ENCODE results near the gene DNAAF5.

DNAAF5 gene

DNA sequence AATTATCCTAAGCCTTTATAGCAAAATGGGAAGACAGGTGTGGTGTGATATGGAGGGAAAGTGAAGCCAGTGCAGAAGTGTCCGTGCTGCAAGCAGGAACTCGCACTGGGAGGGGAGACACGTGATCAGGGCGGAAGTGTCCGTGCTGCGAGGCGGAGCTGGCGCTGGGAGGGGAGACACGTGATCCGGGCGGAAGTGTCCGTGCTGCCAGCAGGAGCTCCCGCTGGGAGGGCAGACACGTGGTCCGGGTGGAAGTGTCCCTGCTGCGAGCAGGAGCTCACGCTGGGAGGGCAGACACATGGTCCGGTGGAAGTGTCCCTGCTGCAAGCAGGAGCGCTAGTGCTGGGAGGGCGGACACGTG, 41.1 kb downstream of the DNAAF5 start:
- TF ChIP-seq, protein P1, sequence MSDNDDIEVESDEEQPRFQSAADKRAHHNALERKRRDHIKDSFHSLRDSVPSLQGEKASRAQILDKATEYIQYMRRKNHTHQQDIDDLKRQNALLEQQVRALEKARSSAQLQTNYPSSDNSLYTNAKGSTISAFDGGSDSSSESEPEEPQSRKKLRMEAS (IDR thresholded peaks at IDR 0.05) = peak; percentile 42; the same call in 1 of the 2 replicates
- TF ChIP-seq CREB1 (IDR thresholded peaks at IDR 0.05; ENCODE audit: low read depth) (no peak), TEAD4 (IDR thresholded peaks at IDR 0.05) (no peak), RAD21 (IDR thresholded peaks at IDR 0.05; ENCODE audit: low read depth) (no peak)
- TF ChIP-seq, protein P2, sequence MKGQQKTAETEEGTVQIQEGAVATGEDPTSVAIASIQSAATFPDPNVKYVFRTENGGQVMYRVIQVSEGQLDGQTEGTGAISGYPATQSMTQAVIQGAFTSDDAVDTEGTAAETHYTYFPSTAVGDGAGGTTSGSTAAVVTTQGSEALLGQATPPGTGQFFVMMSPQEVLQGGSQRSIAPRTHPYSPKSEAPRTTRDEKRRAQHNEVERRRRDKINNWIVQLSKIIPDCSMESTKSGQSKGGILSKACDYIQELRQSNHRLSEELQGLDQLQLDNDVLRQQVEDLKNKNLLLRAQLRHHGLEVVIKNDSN (IDR thresholded peaks at IDR 0.05) = peak; percentile 77

DNA sequence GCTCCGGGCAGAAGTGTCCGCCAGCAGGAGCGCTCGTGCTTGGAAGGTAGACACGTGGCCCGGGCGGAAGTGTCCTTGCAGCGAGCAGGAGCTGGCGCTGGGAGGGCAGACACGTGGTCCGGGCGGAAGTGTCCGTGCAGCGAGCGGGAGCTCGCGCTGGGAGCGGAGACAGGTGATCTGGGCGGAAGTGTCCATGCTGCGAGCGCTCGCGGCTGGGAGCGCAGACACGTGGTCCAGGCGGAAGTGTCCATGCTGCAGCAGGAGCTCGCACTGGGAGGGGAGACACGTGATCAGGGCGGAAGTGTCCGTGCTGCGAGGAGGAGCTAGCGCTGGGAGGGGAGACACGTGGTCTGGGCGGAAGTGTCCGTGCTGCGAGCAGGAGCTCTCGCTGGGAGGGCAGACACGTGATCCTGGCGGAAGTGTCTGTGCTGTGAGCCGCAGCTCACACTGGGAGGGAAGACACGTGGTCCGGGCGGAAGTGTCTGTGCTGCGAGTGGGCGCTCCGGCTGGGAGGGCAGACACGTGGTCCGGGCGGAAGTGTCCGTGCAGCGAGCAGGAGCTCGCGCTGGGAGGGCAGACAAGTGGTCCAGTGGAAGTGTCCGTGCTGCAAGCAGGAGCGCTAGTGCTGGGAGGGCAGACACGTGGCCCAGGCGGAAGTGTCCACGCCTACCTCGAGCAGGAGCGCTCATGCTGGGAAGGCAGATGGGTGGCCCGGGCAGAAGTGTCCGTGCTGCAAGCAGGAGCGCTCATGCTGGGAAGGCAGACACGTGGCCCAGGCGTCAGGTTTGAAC, 41.6 kb downstream of the DNAAF5 start:
- TF ChIP-seq YY1 (IDR thresholded peaks at IDR 0.05; ENCODE audit: low read depth) (no peak), FOXM1 (IDR thresholded peaks at IDR 0.05; ENCODE audit: borderline replicate concordance, low read depth) (no peak), RAD21 (IDR thresholded peaks at IDR 0.05; ENCODE audit: low read depth) (no peak), TEAD4 (IDR thresholded peaks at IDR 0.05) (no peak), TCF12 (IDR thresholded peaks at IDR 0.05; ENCODE audit: low read depth) (no peak), EP300 (IDR thresholded peaks at IDR 0.05; ENCODE audit: borderline replicate concordance) (no peak), CREB1 (IDR thresholded peaks at IDR 0.05; ENCODE audit: low read depth) (no peak), ZBTB7A (IDR thresholded peaks at IDR 0.05; ENCODE audit: low read depth) (no peak), CEBPB (IDR thresholded peaks at IDR 0.05) (no peak), NFIC (IDR thresholded peaks at IDR 0.05) (no peak), EGR1 (IDR thresholded peaks at IDR 0.05) (no peak), TAF1 (IDR thresholded peaks at IDR 0.05; ENCODE audit: low read depth) (no peak)
- TF ChIP-seq, protein P2 (IDR thresholded peaks at IDR 0.05) = no peak
- TF ChIP-seq, protein P3, sequence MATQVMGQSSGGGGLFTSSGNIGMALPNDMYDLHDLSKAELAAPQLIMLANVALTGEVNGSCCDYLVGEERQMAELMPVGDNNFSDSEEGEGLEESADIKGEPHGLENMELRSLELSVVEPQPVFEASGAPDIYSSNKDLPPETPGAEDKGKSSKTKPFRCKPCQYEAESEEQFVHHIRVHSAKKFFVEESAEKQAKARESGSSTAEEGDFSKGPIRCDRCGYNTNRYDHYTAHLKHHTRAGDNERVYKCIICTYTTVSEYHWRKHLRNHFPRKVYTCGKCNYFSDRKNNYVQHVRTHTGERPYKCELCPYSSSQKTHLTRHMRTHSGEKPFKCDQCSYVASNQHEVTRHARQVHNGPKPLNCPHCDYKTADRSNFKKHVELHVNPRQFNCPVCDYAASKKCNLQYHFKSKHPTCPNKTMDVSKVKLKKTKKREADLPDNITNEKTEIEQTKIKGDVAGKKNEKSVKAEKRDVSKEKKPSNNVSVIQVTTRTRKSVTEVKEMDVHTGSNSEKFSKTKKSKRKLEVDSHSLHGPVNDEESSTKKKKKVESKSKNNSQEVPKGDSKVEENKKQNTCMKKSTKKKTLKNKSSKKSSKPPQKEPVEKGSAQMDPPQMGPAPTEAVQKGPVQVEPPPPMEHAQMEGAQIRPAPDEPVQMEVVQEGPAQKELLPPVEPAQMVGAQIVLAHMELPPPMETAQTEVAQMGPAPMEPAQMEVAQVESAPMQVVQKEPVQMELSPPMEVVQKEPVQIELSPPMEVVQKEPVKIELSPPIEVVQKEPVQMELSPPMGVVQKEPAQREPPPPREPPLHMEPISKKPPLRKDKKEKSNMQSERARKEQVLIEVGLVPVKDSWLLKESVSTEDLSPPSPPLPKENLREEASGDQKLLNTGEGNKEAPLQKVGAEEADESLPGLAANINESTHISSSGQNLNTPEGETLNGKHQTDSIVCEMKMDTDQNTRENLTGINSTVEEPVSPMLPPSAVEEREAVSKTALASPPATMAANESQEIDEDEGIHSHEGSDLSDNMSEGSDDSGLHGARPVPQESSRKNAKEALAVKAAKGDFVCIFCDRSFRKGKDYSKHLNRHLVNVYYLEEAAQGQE (IDR thresholded peaks at IDR 0.05; ENCODE audit: low read depth) = no peak
- TF ChIP-seq, protein P1 (IDR thresholded peaks at IDR 0.05) = no peak

DNA sequence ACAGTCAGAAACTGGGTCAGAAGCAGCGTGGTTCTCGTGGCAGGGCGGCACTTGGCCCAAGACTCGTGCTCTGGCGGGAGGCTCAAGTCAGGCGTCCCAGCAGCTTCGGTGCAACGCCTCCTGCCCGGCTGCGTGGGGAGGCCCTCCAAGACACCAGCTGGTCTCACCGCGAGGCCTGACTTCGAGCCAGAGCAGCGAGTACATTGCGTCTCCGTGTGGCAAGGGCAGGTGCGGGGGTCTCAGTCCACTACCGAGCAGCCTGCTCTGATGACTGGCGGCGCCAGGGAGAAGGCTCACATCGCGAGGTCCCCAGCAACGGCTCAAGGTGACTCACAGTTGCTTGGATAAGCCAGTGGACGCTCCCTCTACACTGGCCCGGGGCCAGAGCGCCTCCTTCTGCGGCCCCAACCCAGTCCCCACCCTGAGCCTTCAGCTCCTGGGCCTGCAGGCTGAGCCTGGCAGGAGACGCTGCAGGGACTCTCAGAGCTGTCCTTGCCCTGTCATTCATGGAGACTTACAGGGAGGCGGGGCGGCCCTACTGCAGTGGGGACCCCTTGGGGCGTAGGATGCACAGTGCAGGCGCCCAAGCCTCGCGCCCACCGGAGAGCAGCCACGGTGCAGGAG, 42.5 kb downstream of the DNAAF5 start:
- TF ChIP-seq, protein P3 (IDR thresholded peaks at IDR 0.05; ENCODE audit: low read depth) = no peak
- no peak for TF ChIP-seq YY1 (IDR thresholded peaks at IDR 0.05; ENCODE audit: low read depth)
- TF ChIP-seq TAF1 (IDR thresholded peaks at IDR 0.05; ENCODE audit: low read depth) = no peak
- TF ChIP-seq NFIC (IDR thresholded peaks at IDR 0.05) = no peak
- no peak for TF ChIP-seq RAD21 (IDR thresholded peaks at IDR 0.05; ENCODE audit: low read depth)

DNA sequence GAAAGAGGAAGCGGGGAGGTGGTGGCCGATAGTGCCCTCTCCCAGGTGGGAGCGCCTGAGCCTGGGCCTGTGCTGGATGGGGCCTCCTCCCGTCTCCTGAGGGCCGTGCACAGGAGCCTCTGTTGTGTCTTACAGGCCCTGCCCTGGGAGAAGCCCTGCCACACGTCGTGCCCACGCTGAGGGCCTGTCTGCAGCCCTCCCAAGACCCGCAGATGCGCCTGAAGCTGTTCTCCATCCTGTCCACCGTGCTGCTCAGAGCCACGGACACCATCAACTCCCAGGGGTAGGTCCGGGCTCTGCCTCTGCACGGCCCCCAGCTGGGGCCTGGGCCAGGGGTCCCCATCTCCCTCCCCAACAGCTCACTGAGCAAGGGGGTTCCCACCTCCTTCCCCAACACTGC, 43.8 kb downstream of the DNAAF5 start:
- no peak for TF ChIP-seq EP300 (IDR thresholded peaks at IDR 0.05; ENCODE audit: borderline replicate concordance)
- no peak for TF ChIP-seq CEBPB (IDR thresholded peaks at IDR 0.05)
- TF ChIP-seq, protein P1 (IDR thresholded peaks at IDR 0.05) = no peak
- no peak for TF ChIP-seq EGR1 (IDR thresholded peaks at IDR 0.05)
- TF ChIP-seq RAD21 (IDR thresholded peaks at IDR 0.05; ENCODE audit: low read depth) = no peak
- TF ChIP-seq NFIC (IDR thresholded peaks at IDR 0.05) = no peak
- TF ChIP-seq ZBTB7A (IDR thresholded peaks at IDR 0.05; ENCODE audit: low read depth) = no peak
- no peak for TF ChIP-seq FOXM1 (IDR thresholded peaks at IDR 0.05; ENCODE audit: borderline replicate concordance, low read depth)
- TF ChIP-seq YY1 (IDR thresholded peaks at IDR 0.05; ENCODE audit: low read depth) = no peak
- no peak for TF ChIP-seq CREB1 (IDR thresholded peaks at IDR 0.05; ENCODE audit: low read depth)
- TF ChIP-seq, protein P2 (IDR thresholded peaks at IDR 0.05) = no peak
- TF ChIP-seq, protein P3 (IDR thresholded peaks at IDR 0.05; ENCODE audit: low read depth) = no peak
- TF ChIP-seq TCF12 (IDR thresholded peaks at IDR 0.05; ENCODE audit: low read depth) = no peak
- no peak for TF ChIP-seq TAF1 (IDR thresholded peaks at IDR 0.05; ENCODE audit: low read depth)
- no peak for TF ChIP-seq TEAD4 (IDR thresholded peaks at IDR 0.05)
